Suprapubic skin (tissue), 4 donors: Measurements from ENCODE around the gene C1GALT1.

Source experiments
- CTCF ChIP-seq, 2 donors: fragments of 200-600 bp in 1 of 2; fragments of 450-650 bp in 1 of 2; sonication (generic) in 1 of 2; IDR thresholded peaks; one replicate each; pipeline ENCODE4 v1.5.1; 2016 to 2019; ENCODE audit warnings: antibody characterized with exemption in 2 of 2, mild to moderate bottlenecking in 1 of 2, moderate library complexity in 1 of 2
- EP300 ChIP-seq: sonication (generic); formaldehyde crosslinking; IDR thresholded peaks from one replicate; pipeline ENCODE4 v1.6.1; 2017; ENCODE audit warnings: antibody characterized with exemption
- POLR2A ChIP-seq, 2 donors: fragments of 450-650 bp; IDR thresholded peaks; one replicate each; pipeline ENCODE4 v1.6.1; 2017; ENCODE audit warnings: antibody characterized with exemption in 2 of 2, mild to moderate bottlenecking in 2 of 2, moderate library complexity in 2 of 2
- POLR2AphosphoS5 ChIP-seq, 3 donors: sonication (generic); formaldehyde crosslinking; IDR thresholded peaks; one replicate each; pipeline ENCODE4 v1.6.1; 2017; ENCODE audit warnings: antibody characterized with exemption in 3 of 3

DNA sequence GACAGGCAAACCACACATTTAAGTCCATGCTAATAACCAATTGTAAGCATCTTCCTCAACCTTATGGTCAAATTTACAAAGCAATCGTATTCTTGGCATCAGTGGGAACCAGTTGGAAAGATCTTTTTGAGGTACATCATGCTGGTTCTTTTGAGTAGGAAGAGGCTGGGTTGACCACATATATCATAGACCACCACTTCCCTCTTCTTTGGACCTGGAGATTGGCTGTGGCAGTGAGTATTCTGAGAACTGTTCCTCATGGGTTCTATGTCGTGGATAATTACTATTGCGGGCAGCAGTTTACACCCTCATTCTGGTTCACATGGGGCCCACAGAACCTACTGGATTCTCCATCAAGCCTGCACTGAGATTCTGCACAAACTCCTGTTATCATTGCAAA lies 35.5 kb upstream of the C1GALT1 start:
- TF ChIP-seq POLR2A (IDR thresholded peaks at IDR 0.05) (no peak), POLR2AphosphoS5 (IDR thresholded peaks at IDR 0.05) (no peak), EP300 (no peak), CTCF (IDR thresholded peaks at IDR 0.05) (no peak)
